MV-4-11 (cell line): Measurements from ENCODE around the gene NCOA7.

ENCODE experiments used
- DNase-seq: peaks from one replicate; lab custom pipeline; 2025; lab: John Stamatoyannopoulos, UW

NCOA7 gene

GRCh38 chr6:125974214-125974866 lies 183.6 kb downstream of the NCOA7 start:
- peak; percentile 61 for DNase-seq

GRCh38 chr6:125979101-125979500 lies 188.3 kb downstream of the NCOA7 start:
- DNase-seq: no peak
